Measurements from ENCODE around the gene PWP2.
"Not testable (repeated sequence)": the region's sequence is repeated elsewhere in the genome, so short reads cannot be mapped to it uniquely, and the experiment has no call there.

DNA sequence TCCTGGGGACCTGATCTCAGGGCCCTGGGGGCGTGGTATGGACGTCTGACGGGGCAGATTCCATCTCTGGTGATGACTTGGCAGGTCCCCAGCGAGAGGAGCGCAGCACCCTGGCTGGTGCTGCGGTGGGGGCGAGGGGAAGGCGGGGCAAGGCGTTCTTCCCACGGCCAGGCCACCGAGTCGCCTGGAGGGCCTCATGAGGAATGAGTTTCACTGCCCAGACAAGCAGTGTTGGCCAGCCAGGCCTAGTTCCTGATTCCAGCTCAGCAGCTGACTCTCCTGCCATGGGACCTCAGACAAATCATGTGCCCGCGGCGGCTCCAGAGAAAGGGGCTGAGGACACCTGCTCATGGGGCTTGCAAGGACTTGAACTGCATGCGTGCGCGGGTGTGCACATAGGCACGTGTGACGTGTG lies 47.6 kb downstream of the PWP2 start:
- TF ChIP-seq, protein P1, sequence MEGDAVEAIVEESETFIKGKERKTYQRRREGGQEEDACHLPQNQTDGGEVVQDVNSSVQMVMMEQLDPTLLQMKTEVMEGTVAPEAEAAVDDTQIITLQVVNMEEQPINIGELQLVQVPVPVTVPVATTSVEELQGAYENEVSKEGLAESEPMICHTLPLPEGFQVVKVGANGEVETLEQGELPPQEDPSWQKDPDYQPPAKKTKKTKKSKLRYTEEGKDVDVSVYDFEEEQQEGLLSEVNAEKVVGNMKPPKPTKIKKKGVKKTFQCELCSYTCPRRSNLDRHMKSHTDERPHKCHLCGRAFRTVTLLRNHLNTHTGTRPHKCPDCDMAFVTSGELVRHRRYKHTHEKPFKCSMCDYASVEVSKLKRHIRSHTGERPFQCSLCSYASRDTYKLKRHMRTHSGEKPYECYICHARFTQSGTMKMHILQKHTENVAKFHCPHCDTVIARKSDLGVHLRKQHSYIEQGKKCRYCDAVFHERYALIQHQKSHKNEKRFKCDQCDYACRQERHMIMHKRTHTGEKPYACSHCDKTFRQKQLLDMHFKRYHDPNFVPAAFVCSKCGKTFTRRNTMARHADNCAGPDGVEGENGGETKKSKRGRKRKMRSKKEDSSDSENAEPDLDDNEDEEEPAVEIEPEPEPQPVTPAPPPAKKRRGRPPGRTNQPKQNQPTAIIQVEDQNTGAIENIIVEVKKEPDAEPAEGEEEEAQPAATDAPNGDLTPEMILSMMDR (IDR thresholded peaks at IDR 0.05; ENCODE audit: low read depth, low read length, missing input control), result not testable (repeated sequence)
- not testable (repeated sequence) for TF ChIP-seq NR2F2, RAD21, JUND, YY1 (IDR thresholded peaks at IDR 0.05)
- TF ChIP-seq, protein P2, sequence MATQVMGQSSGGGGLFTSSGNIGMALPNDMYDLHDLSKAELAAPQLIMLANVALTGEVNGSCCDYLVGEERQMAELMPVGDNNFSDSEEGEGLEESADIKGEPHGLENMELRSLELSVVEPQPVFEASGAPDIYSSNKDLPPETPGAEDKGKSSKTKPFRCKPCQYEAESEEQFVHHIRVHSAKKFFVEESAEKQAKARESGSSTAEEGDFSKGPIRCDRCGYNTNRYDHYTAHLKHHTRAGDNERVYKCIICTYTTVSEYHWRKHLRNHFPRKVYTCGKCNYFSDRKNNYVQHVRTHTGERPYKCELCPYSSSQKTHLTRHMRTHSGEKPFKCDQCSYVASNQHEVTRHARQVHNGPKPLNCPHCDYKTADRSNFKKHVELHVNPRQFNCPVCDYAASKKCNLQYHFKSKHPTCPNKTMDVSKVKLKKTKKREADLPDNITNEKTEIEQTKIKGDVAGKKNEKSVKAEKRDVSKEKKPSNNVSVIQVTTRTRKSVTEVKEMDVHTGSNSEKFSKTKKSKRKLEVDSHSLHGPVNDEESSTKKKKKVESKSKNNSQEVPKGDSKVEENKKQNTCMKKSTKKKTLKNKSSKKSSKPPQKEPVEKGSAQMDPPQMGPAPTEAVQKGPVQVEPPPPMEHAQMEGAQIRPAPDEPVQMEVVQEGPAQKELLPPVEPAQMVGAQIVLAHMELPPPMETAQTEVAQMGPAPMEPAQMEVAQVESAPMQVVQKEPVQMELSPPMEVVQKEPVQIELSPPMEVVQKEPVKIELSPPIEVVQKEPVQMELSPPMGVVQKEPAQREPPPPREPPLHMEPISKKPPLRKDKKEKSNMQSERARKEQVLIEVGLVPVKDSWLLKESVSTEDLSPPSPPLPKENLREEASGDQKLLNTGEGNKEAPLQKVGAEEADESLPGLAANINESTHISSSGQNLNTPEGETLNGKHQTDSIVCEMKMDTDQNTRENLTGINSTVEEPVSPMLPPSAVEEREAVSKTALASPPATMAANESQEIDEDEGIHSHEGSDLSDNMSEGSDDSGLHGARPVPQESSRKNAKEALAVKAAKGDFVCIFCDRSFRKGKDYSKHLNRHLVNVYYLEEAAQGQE (IDR thresholded peaks at IDR 0.05), result not testable (repeated sequence)

All from liver (tissue), 3 donors.